GM19351 (cell line): ENCODE results near the gene LRRC7.

Source experiments
- ATAC-seq: cut with Tn5 transposase; IDR thresholded peaks from one replicate; pipeline ENCODE4 v1.9.1; 2021; ENCODE audit warnings: mild to moderate bottlenecking, moderate library complexity; ENCODE audit not compliant: unreplicated experiment

LRRC7 gene

DNA sequence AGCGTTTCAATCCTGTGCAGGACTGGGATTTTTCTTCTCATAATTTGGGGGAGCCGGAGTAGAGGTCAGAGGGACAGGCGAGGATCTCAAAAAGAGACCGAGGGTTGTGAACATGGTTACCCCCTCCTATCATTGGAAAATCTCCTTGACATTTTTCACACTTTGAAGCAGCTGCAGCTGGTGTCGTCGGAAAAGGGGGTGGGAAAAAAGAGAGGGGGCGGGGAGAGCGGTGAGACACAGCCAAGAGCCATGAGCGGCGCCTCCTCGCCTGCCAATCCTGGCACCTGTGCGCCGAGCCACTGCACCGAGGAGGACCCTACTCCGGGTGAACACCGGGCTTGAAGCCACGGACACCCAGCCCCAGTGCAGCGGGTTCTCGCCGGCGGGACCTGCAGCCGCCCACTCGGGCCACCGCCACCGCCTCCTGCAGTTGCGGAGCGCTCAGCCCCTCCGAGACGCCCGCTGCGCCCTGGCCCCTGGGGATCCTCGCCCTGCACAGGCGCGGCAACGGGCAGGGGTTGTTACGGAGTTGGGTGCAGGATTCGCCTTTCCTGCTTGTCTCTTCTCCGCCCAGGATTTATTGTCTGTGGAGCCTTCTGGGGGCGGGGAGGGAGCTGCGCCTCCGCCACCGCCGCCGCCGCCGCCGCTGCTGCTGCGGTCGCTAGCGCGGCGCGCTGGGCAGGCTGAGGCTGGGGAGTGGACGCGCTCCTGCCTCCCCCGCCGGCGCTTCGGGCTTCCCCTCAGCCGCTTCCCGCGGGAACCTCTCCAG is at the start of gene LRRC7:
LRRC7 (plus strand) TSS at position 271 of the 769 bp plus-strand sequence. CDS start 718 bp downstream, outside the sequence.
- ATAC-seq, result peak; percentile 19

DNA sequence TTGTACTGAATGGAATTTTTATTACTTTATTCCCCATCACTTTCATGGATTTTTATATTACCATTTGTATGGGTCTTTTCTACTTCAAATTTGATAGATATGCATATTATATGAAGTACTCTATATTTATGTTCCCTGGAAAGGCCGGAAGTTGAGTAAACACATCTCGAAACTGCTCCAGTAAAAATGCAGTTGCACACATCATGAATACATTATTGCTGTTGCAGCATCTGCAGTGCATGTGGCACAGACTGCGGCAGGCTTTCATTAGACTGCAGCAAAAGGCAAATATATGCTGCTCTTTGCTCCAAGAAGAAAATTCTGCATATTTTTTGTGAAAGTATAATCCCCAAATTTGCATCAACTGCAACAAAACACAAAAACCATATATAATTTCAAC is 48.7 kb upstream of the LRRC7 start:
- no peak for ATAC-seq

GRCh38 chr1:69520326-69520725 is 47.4 kb upstream of the LRRC7 start:
- no peak for ATAC-seq

- ATAC-seq, result no peak
Measured at GRCh38 chr1:69523032-69523431, 44.7 kb upstream of the LRRC7 start.

DNA sequence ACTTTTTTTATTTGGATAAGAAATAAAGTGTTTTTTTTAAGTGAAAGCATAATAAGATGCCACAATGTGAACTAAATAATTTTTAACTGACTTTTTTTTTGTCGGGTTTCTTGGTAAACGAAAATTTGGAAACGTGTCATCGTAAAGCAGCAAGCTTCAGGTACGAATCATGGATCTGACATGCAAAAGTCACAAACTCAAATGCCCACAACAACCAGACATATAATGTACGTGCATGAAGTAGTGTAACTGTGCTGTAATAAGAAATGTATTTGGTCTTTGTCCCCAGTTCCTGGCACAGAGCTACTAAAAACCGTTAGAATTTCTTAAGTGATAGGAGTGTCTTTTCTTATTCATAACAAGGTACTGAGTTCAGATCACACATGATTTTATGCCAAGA is 44.3 kb upstream of the LRRC7 start:
- no peak for ATAC-seq

DNA sequence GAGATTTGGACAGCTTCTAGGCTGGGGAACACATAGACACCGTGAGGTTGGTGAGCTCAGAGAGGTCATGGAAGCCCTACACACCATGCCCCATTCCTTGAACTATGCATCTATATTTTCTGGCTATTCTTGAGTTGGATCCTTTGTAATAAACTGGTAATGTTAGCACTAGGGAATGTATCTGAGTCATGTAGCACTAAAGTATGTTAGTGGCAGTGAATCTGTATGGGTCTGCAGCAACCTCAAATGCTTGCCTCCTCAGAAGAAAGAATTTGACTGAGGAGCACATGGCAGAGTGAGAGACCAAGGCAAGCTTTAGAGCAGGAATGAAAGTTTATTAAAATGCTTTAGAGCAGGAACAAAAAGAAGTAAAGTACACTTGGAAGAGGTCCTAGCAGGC is 43.7 kb upstream of the LRRC7 start:
- no peak for ATAC-seq

DNA sequence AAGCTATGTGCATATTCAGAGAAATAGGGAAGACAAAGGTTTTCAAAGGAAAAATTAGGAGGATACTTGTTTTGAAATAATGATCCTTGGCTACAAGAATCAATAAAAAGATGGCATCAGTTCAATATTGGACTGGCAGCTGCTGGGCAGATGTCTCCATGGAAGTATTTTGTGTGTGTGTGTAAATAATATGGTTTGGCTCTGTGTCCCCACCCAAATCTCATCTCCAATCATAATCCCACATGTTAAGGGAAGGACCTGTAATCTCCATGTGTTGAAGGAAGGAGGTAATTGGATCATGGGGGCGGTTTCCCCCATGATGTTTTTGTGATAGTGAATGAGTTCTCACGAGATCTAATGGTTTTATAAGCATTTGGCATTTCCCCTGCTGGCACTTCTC is 40.4 kb upstream of the LRRC7 start:
- ATAC-seq, result no peak

- ATAC-seq, result no peak
Measured at GRCh38 chr1:69528376-69528775, 39.3 kb upstream of the LRRC7 start.

GRCh38 chr1:69533343-69533742 is 34.4 kb upstream of the LRRC7 start:
- no peak for ATAC-seq

DNA sequence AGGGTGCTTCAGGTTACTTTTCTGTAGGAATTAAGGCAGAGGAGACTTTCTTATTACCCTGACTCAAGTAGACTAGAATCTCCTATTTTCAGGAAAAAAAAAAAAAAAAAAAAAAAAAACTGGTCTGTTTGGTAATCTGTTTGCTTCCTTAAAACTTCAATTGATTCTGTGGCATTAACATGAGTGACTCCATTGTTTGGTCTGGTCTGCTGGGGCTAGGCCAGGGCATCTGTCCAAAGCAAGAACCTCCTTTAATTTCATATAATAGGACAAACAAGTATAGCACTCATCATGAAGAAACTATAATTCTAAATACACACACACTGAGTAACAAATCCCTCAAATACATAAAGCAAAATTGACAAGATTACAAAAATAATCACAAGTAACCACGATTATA is 32.9 kb upstream of the LRRC7 start:
- ATAC-seq, result no peak

DNA sequence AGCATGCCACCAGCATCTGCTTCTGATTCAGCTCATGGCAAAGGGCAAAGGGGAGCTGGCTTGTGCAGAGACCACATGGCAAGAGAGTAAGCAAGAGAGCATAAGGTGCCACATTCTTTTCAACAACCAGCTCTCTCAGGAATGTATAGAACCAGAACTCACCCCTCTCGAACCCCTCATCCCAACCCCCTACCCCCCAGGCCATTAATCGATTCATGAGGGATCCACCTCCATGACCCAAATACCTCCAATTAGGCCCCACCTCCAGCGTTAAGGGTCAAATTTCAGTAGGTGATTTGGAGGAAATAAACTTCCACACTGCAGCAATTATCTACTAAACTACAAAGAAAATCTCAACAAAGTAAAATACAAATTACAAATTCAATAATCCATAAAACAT is 32.2 kb upstream of the LRRC7 start:
- ATAC-seq, result no peak

- no peak for ATAC-seq
Measured at GRCh38 chr1:69540052-69540451, 27.7 kb upstream of the LRRC7 start.

GRCh38 chr1:69551476-69552324 is 16.0 kb upstream of the LRRC7 start:
- no peak for ATAC-seq

- ATAC-seq, result no peak
Measured at GRCh38 chr1:69553726-69554125, 14.0 kb upstream of the LRRC7 start.

GRCh38 chr1:69568421-69569174 is 876 bp downstream of the LRRC7 start:
- no peak for ATAC-seq

GRCh38 chr1:69569175-69569541 is 1.4 kb downstream of the LRRC7 start:
- ATAC-seq, result no peak

- no peak for ATAC-seq
Measured at GRCh38 chr1:69569576-69570328, 2.0 kb downstream of the LRRC7 start.

DNA sequence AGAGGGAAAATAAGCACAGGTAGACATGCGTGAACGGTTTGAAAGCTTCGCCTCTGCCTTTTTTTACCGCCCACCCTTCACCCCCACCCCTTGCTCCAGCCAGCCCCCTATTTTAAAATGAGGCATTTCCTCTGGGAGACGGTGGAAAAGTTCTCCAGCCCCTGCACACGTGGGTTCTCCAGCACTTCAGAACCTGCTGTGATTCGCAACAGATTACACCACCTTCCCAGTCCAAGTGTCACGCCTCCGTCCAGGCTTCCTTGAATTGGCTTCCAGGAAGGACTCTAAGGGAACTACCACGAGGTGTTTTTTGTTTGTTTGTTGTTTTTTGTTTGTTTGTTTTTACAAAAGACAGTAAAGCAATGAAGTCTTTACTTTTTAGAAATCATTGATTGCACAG is 2.6 kb downstream of the LRRC7 start:
- ATAC-seq, result no peak

DNA sequence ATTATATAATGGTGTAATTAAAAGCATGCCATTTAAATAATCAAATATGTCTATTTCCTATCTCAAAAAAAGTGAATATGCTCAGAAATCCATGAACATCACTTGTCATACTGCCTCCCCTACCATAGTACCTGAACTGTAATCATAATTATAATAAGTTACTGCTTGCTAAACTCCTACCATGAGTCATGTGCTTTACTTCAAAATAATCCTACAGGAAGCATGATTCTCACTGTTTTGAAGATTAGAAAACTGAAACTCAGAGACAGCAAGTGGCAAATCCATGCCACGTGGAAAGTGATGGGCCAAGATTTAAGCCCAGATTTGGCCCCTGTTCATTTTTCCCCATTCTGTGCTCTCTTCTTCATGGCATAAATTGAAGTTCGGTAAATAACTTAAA is 5.2 kb downstream of the LRRC7 start:
- no peak for ATAC-seq

DNA sequence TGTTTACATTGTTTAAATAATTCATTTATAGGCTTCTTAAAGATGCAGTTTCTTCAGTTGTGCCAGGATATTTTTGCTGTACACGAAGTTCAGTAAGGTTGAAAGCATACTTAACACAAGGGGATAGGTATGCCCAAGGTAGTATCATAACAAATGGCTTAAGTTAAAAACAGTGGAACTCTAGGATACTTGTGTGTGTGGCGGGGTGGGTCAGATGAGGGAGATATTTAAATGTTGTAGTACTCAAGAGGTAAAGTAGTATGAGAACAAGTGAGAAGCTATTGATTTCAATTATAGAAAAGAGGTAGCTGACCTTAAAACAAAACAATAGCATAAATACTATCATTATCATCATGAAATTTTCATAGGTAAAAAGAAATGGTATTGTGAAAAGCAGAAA is 6.2 kb downstream of the LRRC7 start:
- no peak for ATAC-seq

- ATAC-seq, result no peak
Measured at GRCh38 chr1:69585666-69586065, 17.9 kb downstream of the LRRC7 start.
